COLO668 (cell line): ENCODE measurements around the gene SYNJ2.

Experiments used
- DNase-seq: peaks from one replicate; lab custom pipeline; 2025; ENCODE audit not compliant: unreplicated experiment; lab: John Stamatoyannopoulos, UW

The SYNJ2 gene

DNA sequence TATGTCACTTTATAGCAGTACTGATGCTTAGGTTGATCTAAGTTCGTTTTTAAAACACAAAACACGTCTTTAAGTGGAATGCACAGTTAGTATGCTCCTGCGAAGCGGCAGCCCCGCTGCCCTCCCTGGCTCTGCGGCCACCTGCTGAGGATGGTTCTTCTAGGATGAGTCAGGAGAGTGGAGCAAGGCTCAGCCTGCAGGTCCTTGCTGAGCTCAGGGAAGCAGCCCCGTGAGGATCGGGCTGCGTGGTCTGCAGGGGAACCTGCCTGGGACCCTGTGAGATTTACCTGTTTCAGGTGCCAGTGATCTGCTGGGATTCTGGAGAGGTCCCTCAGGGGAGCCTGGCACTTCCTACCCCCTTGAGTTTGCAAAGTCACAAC lies 57.5 kb downstream of the SYNJ2 start:
- DNase-seq, result no peak

DNA sequence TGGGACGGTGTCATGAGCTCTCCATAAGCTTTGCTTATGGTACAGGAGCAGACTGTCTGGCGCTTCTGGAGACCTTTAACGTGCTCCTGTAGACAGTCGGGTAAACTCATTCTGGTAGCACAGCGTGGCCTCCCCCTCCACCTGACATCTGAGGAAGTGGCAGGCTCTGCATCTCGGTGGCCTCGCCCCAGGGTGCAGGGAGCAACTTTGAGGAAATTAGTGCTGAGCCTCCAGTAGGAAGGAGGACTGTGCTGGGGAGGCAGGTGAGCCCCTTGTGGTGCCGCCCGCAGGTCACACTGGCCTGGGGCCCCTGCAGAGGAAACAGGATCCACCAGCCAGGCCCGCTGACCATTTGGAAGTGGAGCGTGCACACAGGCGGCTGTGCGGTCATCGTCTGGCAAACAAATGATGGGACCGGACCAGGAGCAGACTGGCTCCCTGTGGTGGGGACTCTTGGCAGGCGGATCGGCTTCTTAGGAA lies 57.9 kb downstream of the SYNJ2 start:
- DNase-seq, result no peak

DNA sequence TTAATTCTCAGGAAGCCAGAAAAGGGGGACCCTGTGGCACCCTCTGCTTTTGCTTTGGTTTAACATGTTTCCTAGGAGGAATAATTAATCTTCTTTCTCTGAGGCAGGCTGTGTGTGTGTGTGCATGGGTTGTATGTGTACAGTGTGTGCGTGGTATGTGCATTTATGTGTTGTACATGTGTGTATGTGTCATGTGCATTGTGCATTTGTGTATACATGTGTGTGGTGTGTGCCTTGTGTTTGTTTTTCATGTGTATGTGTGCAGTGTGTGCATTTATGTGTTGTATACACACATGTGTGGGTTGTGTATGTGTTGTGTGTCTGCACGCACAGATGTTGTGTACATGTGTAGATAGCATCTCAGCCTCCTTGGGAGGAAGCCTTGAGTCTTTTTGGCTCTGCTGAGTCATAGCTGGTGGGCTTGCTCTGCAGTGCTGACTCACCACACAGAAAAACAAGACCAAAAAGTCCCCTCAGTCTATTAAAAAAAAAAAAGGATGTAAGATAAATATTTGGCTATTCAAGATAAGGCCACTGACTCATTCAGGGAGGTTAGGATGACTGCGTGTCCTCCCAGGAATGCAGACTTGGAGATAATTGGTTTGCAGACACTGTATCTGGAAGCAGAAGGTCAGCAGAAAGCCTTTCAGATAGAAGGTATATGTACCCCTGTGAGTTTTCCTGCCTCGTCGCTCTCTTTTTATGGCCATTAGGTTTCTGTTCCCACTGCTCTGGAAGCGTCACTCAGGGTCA lies 58.6 kb downstream of the SYNJ2 start:
- no peak for DNase-seq

DNA sequence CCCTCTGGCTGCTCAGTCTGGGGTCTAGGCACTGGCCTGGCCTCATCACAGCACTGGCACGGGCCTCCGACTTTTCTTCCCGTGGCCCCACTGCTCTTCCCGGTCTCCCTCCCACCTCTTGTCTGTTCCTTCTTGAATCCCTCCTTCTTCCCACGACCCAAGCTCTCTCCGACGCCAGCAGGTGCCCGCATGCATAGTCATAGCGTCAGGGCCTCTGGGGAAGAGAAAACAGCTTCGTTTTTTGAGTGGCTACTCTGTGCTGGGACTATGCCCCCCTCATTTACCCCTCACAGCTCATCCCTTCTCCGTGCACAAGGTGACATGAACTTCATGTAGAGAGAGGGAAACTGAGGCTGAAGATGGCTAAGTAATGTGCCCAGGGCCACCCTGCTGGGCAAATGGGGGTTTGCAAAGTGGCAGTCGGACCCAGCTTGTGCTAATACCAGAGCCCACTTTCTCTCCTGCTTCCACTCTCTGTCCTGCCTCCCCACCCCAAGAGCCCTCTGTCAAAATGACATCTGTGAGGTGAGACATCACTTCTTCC lies 59.2 kb downstream of the SYNJ2 start:
- no peak for DNase-seq

DNA sequence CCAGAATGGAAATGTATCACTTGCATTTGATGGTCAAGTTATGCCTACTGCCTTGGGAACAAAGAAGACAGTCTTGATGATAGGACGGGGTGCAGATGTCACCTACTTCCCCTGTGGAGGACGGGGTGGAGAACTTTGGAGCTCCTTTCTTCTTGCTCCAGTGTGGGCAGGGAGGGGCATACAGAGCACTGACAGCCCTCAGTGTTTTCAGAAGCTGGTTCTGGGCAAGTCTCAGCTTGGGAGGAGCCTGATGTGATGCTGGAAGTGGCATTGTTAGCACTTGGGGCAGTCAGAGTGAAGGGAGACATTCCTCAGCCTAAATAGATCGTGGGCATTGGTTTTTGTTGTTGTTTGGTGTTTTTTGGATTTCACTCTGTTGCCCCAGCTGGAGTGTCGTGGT lies 59.7 kb downstream of the SYNJ2 start:
- DNase-seq, result no peak

DNA sequence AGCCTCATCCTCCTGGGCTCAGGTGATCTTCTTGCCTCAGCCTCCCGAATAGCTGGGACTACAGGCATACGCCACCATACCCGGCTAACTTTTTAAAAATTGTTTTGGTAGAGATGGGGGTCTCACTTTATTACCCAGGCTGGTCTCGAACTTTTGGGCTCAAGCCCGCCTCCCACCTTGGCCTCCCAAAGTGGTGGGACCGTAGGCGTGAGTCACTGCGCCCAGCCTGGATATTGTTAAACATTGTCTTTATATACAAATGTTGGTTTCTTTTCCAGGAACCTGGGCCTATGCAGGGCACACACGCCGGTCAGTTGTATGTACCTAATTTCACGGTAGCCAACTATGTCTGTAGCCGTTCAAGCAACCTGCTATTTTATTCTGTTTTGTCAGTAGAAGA lies 60.1 kb downstream of the SYNJ2 start:
- DNase-seq, result no peak

DNA sequence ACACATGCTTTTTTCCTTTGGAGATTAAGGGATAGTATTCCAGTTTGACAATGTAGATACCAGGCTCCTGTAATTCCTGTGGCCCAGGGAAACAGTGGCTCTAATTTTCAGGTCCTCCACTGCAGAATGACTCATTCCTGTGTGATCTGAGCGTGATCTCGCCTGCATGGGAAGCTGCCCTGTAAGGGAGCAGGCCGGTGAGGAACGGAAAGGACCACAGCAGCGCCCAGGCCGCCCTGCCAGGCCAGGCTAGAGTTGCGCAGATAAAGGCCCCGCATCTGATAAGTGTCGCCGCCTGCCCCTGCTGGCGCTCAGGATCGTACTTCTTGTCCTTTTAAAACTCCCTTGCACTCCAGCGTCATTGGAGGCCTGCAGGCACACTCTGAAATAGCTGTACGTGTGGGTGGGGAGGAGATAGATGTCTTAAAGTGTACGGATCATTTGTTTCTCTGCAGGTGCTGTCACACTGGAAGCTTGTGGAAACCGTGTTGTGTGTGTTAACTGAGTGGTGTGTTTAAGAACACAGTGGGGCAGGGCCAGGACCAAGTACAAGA lies 60.7 kb downstream of the SYNJ2 start:
- no peak for DNase-seq

DNA sequence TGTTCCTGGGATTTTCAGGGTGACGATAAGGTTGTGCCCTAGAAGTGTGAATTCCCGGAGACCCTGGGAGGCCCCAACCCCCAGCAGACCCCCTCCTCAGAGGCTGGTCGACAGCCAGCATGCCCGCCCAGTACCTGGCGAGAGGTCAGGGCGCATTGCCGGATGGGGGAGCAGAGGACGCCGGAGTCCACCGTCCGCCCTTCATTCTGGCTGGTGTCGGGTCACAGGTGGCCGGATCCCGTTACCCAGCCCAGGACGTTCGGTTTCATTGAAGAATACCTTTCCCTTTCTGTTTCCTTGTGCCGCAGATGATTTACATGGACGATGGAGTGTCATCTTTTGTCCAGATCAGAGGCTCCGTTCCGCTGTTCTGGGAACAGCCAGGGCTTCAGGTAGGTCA lies 61.3 kb downstream of the SYNJ2 start:
- no peak for DNase-seq

DNA sequence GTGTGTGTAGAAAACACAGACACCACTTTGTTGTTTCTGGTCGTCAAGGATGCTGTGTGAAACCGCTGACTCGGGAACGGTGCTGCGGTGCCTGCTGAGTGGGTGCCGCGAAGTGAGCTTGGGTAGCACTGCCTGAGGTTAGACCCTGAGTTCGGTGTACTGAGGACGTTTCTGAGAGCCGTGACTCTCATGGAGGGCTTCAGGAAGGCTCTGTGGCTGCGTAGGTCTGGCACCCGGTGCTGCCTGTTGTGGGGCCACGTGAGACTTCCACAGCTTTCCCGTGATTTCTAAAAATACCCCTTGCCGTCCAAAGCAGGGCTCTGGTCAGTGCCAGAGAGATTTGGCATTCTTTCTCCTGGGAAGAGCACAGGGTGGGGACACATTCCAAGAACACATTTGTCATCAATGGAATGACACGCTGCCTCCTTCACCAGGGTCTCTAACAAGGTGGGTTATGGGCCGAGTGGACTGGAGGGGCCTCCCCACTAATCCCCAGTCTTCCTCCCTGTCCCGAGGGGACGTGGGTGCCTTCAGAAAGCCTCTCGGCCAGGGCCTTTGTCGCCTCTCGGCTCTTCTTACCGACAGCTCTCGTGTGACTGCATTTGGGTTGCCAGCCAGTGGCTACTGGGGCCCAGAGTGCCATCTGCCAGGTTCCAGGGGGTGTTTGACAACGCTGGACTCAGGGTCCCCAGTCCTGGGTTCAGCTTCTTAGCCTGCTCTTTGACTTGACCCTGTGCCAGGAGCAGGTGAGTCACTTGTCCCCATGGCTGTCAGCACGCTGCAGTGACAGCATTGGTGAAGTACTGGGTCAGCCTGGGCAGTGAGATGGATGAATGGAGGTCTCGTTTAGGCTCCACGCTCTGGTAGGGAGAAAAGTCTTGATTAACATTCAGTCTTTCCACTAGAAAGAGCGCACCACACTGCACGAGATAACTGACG lies 62.2 kb downstream of the SYNJ2 start:
- no peak for DNase-seq

DNA sequence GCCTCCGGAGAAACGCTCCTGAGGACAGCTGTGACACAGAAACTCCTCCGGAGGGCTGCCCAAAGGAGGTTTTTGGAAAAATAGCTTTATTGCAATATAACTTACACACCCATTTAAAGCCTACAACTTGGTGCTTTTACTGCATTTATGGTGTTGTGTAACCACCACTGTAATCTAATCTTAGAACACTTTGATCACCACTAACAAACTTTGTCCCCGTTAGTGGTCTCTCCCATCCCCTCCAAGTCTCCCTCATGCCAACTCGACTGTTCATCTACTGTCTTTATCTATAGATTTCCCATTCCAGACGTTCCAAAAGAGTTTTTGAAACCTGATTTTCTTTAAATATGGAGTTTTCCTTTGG lies 62.8 kb downstream of the SYNJ2 start:
- no peak for DNase-seq

DNA sequence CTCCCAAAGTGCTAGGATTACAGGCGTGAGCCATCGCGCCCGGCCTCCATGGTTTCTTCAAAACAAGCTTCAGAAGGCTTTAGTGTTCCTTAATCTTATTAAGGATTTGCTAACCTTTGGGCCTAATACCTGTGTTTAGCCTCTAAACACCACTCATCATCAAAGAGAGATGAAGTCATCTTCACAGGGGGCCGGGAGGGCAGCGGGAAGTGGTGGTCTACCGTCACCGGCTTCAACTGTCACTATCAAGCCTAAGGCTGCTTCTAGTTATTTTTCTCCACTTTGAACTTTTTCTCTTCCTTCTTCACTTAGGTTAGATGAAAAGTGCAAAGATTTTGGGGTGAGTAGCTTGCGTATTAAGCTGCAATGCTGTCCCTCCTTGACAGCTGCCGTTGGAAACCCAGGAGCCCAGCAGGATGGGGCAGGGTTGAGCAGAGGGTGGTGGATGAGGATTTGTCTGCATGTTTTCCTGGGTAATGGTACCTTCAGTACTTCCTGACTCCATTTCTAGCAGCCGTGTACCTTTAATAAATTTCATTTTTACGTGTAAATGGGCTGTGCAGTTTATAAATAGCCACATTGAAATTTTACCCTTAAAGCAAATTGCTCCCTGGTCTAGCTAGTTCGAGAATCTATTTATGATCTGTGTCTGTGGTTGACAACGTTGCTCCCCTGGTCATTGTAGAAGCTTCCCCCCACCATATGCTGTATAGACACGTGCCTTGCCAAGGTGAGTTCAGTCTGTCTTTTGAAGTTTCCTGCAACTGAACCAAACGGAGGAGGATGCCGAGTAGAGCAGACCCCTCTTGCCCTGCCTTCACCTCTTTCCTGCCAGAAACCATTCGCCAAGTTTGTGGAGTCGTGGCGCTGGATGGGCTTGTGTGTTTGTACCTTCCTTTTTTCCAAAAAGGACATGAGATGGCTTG lies 64.8 kb downstream of the SYNJ2 start:
- no peak for DNase-seq

DNA sequence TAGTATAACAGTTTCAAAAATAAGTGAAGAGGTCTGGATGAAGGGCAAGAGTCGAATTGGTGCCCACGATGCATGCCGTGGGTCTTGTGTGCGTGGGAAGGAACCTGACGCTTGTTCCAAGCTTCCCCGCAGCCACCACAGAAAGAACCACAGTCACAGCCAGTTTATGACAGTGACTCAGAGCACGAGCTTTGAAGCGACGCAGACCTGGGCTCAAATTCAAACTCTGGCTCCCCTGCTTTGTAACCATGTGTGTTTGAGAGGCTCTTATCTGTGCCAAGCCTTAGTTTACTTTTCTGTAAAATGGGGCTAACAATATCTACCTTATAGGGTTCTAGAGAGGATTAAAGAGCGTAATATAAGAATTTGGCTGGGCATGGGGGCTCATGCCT lies 65.5 kb downstream of the SYNJ2 start:
- no peak for DNase-seq

DNA sequence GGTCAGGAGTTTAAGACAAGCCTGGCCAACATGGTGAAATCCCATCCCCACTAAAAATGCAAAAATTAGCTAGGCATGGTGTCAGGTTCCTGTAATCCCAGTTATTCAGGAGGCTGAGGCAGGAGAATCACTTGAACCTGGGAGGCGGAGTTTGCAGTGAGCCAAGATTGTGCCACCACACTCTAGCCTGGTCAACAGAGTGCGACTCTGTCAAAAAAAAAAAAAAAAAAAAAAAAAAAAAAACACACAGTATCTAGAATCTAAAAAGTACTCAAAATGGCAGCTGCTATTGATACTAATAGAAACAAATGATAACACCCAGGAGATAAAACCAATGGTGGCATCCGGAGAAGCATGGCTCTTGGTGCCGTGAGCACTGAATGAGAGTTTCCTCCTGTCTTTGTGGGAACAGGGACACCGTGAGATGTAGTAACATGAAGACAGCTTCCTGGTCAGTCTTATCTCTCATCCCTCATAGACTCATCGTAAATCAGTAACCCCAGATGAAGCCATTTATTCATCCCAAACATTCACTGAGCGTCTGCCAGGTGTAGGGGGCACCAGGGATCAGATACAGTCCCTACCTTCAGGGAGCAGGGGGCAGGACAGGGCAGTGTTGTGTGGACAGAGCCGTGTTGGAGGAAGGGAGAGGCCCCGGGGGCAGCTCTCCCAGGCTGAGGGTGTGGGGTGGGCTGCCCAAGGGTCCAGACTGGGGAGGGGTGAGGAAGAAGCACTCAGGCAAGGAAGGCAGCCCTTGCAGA lies 66.1 kb downstream of the SYNJ2 start:
- no peak for DNase-seq

DNA sequence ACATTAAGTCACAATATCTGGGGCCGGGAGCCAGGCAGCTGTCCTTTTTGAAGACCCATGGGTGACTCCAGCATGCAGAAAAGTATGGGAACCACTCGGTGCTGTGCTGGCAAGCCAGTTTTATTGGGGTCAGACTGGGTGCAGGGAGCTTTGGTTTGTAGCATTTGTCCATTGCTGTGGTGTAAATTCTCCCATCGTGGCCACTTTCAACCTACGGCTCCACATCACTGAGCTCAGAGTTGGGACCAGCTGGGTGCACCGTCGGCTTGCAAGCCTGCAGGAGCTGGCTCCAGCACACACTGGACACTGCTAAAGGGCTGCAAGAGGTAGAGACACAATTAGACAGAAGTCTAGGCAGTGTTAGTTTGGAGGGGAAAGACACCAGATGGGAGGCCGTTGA lies 66.9 kb downstream of the SYNJ2 start:
- no peak for DNase-seq

DNA sequence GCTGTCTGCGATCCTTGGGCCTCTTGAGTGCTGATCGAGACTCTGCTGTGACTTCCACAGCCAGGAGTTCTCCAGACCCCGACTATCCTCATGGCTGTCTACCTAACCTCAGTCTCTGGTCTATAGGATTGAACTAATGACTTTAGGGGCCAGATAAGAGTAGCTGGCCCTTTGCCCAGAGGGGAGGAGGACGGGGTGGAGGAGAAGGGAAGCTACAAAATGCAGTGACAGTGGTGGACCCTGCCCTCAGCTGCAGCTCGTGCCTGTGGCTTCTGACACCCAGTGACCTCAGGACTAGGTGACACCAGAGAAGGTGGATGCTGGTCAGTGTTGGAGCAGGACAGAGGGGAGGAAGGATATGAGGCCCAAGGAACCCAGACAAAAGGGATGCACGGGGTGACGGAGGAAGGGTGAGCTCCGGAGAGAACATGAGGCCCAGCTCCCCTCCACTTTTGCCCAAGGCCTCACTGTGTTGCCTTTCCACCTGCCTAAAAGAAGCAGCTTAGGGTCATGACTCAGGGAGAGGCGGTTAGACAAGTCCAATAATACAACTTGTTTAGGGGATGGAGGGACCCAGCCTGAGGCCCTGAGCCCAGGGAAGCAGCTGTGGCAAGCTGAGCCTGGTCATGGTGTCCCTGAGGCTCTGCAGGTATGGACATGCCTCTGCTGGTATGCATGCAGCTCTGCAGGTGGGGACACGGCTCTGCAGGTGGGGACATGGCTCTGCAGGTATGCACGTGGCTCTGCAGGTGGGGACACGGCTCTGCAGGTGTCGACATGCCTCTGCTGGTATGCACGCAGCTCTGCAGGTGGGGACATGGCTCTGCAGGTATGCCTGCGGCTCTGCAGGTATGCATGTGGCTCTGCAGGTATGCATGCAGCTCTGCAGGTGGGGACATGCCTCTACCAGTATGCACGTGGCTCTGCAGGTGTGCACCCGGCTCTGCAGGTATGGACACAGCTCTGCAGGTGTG lies 67.7 kb downstream of the SYNJ2 start:
- DNase-seq, result no peak

DNA sequence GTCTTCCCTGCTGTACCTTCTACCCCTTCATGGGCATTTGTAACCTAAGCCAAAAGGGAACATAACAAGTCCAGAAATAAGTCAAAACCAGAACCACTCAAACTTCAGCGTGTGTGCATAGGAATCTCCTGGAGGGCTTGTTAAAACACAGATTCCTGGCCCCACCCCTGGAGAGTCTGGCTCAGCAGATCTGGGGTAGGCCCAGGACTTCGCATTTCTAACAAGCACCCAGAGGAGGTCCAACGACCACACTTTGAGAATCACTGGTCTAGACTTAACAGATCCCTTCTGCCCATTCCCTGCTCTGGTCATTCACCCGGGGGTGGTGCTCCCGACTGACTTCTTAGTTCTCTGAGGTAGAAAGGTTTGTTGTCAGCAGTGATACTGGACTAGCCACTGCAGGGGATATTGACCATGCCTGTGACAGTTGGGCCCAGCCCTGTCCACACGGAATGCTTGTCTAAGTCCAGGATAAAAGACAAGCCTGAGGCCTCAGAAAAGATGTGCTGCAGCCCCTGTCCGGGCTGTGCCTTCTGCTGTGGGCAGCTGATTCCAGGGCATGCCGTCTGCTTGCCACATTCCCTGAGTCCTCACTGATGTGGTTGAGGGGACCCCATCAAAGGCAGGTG lies 68.6 kb downstream of the SYNJ2 start:
- no peak for DNase-seq

DNA sequence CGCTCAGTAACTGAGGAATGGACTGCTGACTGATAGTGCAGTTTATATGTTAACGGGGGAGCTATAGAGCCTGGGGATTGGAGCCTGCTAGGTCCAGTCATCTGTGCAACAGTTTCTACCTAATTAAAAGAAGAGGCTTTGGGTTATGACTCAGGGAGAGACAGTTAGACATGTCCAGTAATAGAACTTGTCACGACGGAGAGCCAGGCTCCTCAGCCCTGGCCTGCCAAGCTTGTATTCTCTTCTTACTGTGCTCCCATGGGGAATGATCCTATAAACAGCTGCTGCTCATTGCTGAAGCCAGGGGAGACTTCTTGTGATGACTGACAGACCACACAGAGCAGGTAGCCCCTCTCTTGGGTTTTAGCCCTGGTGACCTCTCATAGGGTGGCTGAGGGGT lies 69.3 kb downstream of the SYNJ2 start:
- DNase-seq, result no peak

DNA sequence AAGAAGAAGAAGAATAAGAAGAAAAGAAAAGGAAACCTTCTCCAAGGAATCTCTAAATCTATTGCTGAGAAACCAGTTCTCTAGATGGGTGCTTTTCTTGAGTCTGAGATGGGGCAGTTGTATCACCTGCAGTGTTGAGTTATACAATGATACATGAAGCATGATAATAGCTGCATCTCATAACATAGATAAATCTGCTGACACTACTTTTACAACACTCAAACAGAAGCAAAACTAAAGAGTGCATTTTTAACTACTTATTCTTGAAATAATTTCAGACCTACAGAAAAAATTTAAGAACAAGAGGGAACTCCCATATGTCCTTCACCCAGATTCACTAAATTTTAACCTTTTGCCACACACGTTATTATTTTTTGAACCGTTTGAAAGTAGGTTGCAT lies 70.3 kb downstream of the SYNJ2 start:
- DNase-seq, result no peak
